GM20000 (cell line): Measurements from ENCODE around the gene DENND2C.

Source experiments
- DNase-seq: peaks from one replicate; pipeline ENCODE4 v3.0.0; 2012; ENCODE audit warnings: low spot score
- TF ChIP-seq, protein P1 (sequence below): IDR thresholded peaks from 2 replicates; pipeline ENCODE4 v1.5.1; 2012; ENCODE audit warnings: mild to moderate bottlenecking, control low read depth; ENCODE audit errors: extremely low read depth, missing control alignments

DENND2C gene

DNA sequence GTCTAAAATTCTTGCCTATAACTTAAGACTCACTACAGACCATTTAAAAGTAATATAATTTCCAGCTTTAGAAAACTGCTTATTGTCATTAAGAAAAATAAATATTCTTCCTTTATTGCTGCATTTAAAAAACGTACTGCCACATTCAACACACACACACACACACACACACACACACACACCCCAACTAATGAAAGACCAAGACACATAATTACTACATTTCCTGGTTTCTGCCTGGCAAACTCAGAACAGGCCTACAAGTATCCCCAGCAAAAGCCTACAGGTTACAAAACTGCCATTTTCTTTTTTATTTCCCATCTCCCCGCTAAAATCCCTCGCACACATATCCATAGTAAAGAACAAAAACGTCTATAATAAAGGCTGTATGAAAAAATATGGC is 1.5 kb downstream of the DENND2C start:
- TF ChIP-seq, protein P1, sequence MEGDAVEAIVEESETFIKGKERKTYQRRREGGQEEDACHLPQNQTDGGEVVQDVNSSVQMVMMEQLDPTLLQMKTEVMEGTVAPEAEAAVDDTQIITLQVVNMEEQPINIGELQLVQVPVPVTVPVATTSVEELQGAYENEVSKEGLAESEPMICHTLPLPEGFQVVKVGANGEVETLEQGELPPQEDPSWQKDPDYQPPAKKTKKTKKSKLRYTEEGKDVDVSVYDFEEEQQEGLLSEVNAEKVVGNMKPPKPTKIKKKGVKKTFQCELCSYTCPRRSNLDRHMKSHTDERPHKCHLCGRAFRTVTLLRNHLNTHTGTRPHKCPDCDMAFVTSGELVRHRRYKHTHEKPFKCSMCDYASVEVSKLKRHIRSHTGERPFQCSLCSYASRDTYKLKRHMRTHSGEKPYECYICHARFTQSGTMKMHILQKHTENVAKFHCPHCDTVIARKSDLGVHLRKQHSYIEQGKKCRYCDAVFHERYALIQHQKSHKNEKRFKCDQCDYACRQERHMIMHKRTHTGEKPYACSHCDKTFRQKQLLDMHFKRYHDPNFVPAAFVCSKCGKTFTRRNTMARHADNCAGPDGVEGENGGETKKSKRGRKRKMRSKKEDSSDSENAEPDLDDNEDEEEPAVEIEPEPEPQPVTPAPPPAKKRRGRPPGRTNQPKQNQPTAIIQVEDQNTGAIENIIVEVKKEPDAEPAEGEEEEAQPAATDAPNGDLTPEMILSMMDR, result no peak
- no peak for DNase-seq

GRCh38 chr1:114666954-114667353 is 2.9 kb downstream of the DENND2C start:
- TF ChIP-seq, protein P1, result no peak
- no peak for DNase-seq

- no peak for DNase-seq
- TF ChIP-seq, protein P1, result no peak
Measured at GRCh38 chr1:114660238-114660637, 9.6 kb downstream of the DENND2C start.

GRCh38 chr1:114651893-114652292 is 18.0 kb downstream of the DENND2C start:
- TF ChIP-seq, protein P1, result no peak
- no peak for DNase-seq

DNA sequence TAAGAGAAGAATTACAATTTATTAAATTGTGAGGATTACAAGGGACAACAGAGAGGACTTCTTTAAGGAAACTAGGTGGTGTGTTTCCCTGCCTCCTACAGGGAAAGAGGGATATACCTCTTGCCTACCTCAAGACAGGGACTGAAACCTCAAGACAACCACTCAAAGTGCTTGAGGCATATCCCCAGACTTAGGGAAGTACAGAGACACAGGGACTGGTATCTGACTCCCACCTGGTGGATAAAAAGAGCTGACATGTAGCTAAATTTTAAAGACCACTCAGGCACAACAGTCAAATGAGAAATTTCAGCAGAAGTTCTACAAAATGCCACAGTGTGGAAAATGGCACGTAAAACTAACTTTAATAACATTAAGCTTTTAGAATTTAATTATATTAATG is 21.3 kb downstream of the DENND2C start:
- DNase-seq, result no peak
- TF ChIP-seq, protein P1, result no peak

DNA sequence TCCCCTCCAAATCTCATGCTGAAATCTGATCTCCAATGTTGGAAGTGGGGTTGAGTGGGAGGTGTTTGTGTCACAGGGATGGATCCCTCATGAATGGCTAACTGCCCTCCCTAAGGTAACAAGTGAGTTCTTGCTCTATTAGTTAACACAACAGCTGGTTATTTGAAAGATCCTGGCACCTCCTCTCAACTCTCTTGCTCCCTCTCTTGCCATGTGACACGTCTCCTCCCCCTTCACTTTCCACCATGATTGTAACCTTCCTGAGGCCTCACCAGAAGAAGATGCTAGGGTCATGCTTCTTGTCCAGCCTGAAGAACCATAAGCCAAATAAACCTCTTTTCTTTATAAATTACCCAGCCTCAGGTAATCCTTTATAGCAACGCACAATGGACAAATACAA is 28.5 kb downstream of the DENND2C start:
- no peak for DNase-seq
- TF ChIP-seq, protein P1, result no peak

- TF ChIP-seq, protein P1, result no peak
- DNase-seq, result no peak
Measured at GRCh38 chr1:114638910-114639309, 30.9 kb downstream of the DENND2C start.
